GM21528 (cell line): Measurements from ENCODE around the gene MEP1B.
"Not testable (repeated sequence)": the region's sequence is repeated elsewhere in the genome, so short reads cannot be mapped to it uniquely, and the experiment has no call there.

Experiments
- ATAC-seq: cut with Tn5 transposase; IDR thresholded peaks from one replicate; pipeline ENCODE4 v1.9.1; 2021; ENCODE audit warnings: mild to moderate bottlenecking, moderate library complexity; ENCODE audit not compliant: unreplicated experiment, low FRiP score

Gene MEP1B

GRCh38 chr18:32189790-32190189 lies at the start of gene MEP1B:
MEP1B (plus strand) TSS chr18:32190039; CDS start chr18:32190071, 32 bp downstream.
- ATAC-seq, result no peak

DNA sequence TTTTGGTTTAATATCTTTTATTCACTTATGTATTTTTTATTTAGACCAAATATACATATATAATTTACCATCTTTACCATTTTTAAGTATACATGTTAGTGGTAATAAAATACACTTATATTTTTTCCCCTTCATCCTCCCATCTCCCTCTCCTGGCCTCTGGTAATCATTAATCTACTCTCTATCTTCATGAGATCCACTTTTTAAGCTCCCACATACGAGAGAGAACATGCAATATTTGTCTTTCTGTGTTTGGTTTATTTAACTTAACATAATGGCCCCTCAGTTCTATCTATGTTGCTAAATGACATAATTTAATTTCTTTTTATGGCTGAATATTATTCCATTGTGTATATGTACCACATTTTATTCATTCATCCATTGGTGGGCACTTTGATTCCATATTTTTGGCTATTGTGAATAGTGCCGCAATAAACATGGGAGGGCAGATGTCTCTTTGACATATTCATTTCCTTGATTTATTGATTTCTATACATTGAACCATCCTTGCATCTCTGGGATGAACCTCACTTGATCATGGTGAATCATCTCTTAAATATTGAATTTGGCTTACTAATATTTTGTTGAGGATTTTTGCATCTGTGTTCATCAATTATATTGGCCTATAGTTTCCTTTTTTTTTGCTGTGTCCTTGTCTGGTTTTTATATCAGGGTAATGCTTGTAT lies 41.5 kb upstream of the MEP1B start:
- no peak for ATAC-seq

GRCh38 chr18:32152705-32153448 lies 37.0 kb upstream of the MEP1B start:
- peak; percentile 92 for ATAC-seq

DNA sequence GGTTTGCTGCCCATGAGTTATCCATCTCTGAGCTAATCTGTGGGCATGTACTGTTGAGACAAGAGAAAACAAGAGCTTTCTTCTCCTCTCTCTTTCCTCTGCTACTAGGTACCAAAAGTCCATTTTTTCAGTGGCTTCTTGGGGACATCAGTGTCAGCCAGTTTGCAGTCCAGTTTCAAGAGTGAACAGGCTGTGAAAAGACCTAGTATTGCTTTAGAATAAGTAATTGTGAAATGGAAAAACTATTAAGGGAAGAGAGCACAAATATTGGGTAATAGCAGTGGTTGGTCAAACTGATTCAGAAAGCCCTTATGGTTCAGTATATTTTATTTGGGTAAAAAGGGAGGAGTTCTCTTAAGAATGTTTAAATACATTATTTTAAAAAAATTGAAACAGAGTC lies 33.0 kb upstream of the MEP1B start:
- no peak for ATAC-seq

- no peak for ATAC-seq
These were observed 32.3 kb upstream of the MEP1B start for GRCh38 chr18:32157580-32157979.

DNA sequence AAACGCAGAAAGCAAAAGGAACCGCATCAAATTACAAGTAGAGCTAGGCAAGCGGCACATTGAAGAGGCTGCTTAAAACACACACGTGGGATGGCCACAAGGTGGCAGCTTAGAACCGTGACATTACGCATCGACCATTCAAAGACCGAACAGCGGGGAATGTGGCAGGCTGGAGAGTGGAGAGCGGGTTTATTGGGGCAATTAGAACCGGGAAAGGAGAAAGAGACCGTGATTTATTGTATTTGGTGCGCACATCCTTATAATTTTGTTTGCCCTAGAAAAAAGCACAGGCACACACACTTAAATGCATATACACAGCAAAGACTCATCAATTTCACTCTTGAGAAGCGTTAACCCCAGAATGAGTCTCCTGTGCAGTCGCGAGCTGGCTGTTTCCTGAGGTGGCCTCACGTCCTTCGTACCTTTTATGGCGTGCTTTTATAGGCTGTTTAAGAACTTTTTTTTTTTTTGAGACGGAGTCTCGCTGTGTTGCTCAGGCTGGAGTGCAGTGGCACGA lies 31.7 kb upstream of the MEP1B start:
- ATAC-seq, result peak; percentile 94

DNA sequence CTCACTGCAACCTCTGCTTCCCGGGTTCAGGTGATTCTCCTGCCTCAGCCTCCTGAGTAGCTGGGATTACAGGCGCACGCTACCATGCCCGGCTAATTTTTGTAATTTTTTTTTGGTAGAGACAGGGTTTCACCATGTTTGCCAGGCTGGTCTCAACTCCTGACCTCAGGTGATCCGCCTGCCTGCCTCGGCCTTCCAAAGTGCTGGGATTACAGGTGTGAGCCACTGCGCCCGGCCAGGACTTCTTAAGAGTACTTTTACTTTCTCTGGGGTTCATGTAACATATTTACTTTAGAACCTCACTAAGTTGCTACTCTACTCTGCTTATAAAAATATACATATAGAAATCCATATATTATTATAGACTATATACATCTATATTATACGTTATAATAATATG lies 31.2 kb upstream of the MEP1B start:
- ATAC-seq, result not testable (repeated sequence)

DNA sequence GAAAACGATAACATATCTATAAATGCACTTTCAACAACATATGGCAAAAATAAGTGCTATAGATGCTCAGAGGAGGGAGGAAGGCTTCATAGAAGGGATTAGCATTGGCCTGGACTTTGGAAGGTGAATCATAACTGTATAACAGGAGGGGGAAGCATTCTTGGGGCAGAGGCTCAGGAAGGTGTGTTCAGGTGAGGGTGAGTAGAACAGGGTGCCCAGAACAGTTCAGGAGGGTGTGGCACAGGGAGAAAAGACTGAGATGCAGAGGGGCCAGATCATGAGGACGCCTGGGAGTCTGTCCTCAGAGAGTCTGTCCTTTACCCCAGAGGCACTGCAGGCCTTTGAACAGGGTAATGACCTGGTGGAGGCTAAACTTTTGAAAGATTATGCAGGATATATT lies 29.3 kb upstream of the MEP1B start:
- no peak for ATAC-seq

DNA sequence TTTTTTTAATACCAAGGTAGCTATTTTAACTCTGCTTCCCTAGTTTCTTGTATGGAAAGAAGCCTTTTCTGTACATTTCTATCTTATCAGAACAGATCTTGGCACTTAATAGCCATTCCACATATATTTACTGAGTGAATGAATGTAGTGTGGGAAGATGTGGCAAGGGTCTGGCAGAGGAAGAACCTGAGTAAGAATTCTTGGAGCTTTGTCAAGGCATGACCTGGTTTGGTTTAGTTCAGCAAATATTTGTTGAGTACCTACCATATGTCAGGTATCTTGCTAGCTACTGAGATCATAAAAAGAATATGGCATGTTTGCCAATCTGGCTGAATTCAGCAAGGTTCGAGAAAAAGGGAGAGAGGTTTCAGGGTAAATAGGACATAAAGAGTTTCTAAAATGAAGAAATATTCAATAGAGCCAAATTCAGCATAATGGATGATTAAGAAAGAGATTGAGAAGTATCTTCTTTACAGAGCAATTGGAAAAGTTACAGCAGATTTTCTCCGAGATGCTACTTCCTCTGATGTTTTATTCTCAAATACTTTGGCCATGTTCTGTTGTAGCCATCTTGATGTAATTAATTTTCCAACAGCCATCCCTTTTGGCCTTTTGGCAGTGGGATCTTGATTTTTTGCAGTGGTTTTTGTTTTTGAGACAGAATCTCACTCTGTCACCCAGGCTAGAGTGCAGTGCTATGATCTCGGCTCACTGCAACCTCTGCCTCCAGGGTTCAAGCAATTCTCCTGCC lies 21.7 kb upstream of the MEP1B start:
- ATAC-seq, result no peak

DNA sequence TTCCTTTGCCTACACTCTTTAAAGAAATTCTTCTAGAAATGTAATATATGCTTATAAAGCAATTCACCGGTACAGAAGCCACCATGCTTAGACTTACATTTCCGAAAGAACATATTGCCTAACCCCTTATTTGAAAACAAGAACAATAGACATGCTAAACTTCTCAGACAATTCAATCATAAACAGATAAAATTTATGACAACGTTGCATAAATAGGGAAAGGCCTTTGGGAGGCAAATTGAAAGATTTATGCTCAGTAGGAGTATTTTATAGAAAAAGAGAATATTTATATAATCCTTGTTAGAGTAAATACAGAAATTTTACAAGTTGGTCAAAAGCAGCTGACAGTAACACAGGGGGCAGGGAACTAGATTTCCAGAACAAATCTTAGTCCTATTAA lies 16.2 kb upstream of the MEP1B start:
- ATAC-seq, result no peak

DNA sequence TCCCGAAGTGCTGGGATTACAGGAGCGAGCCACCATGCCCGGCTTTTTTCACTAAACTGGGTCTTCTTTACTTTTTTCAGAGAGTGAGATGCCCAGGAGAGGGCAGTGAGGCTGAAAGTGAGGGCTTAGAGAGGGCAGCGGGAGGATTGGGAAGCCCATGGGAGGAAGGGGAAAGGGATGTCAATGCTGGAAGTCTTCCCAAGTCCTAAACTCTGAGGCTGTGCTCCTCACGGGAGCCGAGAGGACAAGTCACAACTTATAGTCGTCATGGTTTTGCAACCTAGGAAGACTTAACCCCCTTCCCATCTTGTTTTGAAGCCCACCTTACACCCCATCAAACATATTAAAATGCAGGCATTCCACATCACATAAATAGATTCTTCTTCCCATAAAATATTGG lies 15.1 kb upstream of the MEP1B start:
- no peak for ATAC-seq

- no peak for ATAC-seq
These were observed 14.6 kb upstream of the MEP1B start for GRCh38 chr18:32175265-32175664.

GRCh38 chr18:32176745-32177144 lies 13.1 kb upstream of the MEP1B start:
- ATAC-seq, result not testable (repeated sequence)

GRCh38 chr18:32177530-32177929 lies 12.3 kb upstream of the MEP1B start:
- ATAC-seq, result no peak

- ATAC-seq, result no peak
These were observed 6.3 kb upstream of the MEP1B start for GRCh38 chr18:32183503-32183902.

- no peak for ATAC-seq
These were observed 370 bp downstream of the MEP1B start for GRCh38 chr18:32190209-32190608.

- ATAC-seq, result no peak
These were observed 6.3 kb downstream of the MEP1B start for GRCh38 chr18:32195881-32196815.

DNA sequence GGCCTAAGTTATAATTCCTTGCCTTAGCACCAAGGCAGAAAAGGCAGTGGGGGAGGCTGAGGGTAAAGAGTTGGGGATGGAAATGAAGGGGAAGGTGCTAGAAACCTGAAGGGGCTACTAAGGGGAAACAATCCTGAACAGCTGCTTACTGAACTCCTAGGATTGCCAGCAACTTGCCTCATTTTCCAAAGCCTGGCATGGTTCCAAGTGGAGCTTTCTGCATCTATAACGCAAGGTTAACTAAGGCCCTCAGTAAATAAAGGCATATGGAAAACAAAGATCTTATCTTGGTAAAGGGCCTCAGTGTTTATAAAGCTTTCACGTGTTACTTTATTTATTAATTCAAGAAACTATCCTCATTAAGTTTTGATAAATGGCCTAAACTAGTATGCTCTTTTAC lies 10.9 kb downstream of the MEP1B start:
- ATAC-seq, result no peak

- no peak for ATAC-seq
These were observed 12.3 kb downstream of the MEP1B start for GRCh38 chr18:32201948-32202672.
